Brain microvascular endothelial cell (primary cell): ENCODE measurements around the gene BARHL1.
A peak's percentile ranks its signal among the peaks of the same experiment; 100 is the strongest.

Experiments used
- DNase-seq: peaks from one replicate; pipeline ENCODE4 v3.0.0-alpha.2; 2020
- H3K27ac ChIP-seq: fragments of 250-450 bp; sonication (Bioruptor Pico); 2 replicates; pipeline ENCODE4 v1.5.1; 2020; ENCODE audit warnings: mild to moderate bottlenecking, moderate library complexity
- H3K27me3 ChIP-seq: fragments of 250-450 bp; sonication (Bioruptor Pico); replicated peaks from 2 replicates; pipeline ENCODE4 v1.5.1; 2020; ENCODE audit warnings: mild to moderate bottlenecking
- H3K36me3 ChIP-seq: fragments of 250-450 bp; sonication (Bioruptor Pico); replicated peaks from 2 replicates; pipeline ENCODE4 v1.5.1; 2020; ENCODE audit warnings: mild to moderate bottlenecking
- H3K4me3 ChIP-seq: 2 replicates; pipeline ENCODE4 v1.5.1; 2011; ENCODE audit warnings: low read depth, mild to moderate bottlenecking, control low read depth, low read length, moderate library complexity
- CTCF ChIP-seq: IDR thresholded peaks from 2 replicates; pipeline ENCODE4 v1.5.1; 2011; ENCODE audit warnings: low read depth, mild to moderate bottlenecking, moderate library complexity, low read length, control low read depth, inconsistent platforms; ENCODE audit errors: missing control alignments
- in situ Hi-C: cut with HindIII; loops from 2 replicates; pipeline ENCODE4 v1.10.0; 2017; ENCODE audit warnings: low sequenced_read_pairs, low pct_ligation_motif_present

The BARHL1 gene

GRCh38 chr9:132600326-132600984 is 18.0 kb downstream of the BARHL1 start:
- no peak overlapping the region for H3K27ac ChIP-seq
- DNase-seq: no peak
- H3K36me3 ChIP-seq: peaks cover 2% of the 10 kb centered on the region
- H3K4me3 ChIP-seq: no peak overlapping the region
- no peaks in the 10 kb centered on the region for H3K27me3 ChIP-seq
- in situ Hi-C loops: no loop called here
- TF ChIP-seq CTCF: no peak

- H3K36me3 ChIP-seq: peaks cover 13% of the 10 kb centered on the region
- no peak for DNase-seq
- no peak overlapping the region for H3K27ac ChIP-seq
- H3K27me3 ChIP-seq: no peaks in the 10 kb centered on the region
- in situ Hi-C loops: no loop called here
- no peak overlapping the region for H3K4me3 ChIP-seq
- no peak for TF ChIP-seq CTCF
Measured at GRCh38 chr9:132602207-132602606, 19.8 kb downstream of the BARHL1 start.

GRCh38 chr9:132605387-132605786 is 23.0 kb downstream of the BARHL1 start:
- Histone ChIP-seq H3K27me3 (no peaks in the 10 kb centered on the region), H3K4me3 (no peak overlapping the region), H3K27ac (no peak overlapping the region), H3K36me3 (peaks cover 19% of the 10 kb centered on the region)
- in situ Hi-C loops: no loop called here
- DNase-seq: no peak
- no peak for TF ChIP-seq CTCF

- peaks cover 17% of the 10 kb centered on the region for H3K36me3 ChIP-seq
- DNase-seq: no peak
Measured at GRCh38 chr9:132606066-132606465, 23.7 kb downstream of the BARHL1 start.

GRCh38 chr9:132609184-132609583 is 26.8 kb downstream of the BARHL1 start:
- TF ChIP-seq CTCF: no peak
- DNase-seq: no peak
- in situ Hi-C loops: no loop called here
- H3K36me3 ChIP-seq: peaks cover 25% of the 10 kb centered on the region
- peak overlapping the region; percentile 69 for H3K27ac ChIP-seq
- no peak overlapping the region for H3K4me3 ChIP-seq
- no peaks in the 10 kb centered on the region for H3K27me3 ChIP-seq

More at GRCh38 chr9:132606066-132606465, 23.7 kb downstream of the BARHL1 start:
- Histone ChIP-seq H3K27ac (no peak overlapping the region), H3K4me3 (no peak overlapping the region), H3K27me3 (no peaks in the 10 kb centered on the region)
- no peak for TF ChIP-seq CTCF
- in situ Hi-C loops: no loop called here

GRCh38 chr9:132609829-132610228 is 27.4 kb downstream of the BARHL1 start:
- H3K27me3 ChIP-seq: no peaks in the 10 kb centered on the region
- DNase-seq: peak; percentile 90
- in situ Hi-C loops: no loop called here
- H3K27ac ChIP-seq: peak overlapping the region; percentile 69
- H3K4me3 ChIP-seq: no peak overlapping the region
- TF ChIP-seq CTCF: no peak
- H3K36me3 ChIP-seq: peaks cover 29% of the 10 kb centered on the region
